ENCODE measurements around the gene AUH. TPM values are rescaled to one million over a fixed set of nuclear protein-coding genes. Genes with fewer than 3 reads are reported as not detected.

The AUH gene
- total RNA-seq, 1 donor: 19.6 TPM

- no peak overlapping the region for H3K4me3 ChIP-seq (ENCODE audit: low read depth, low read length)
- no peak for TF ChIP-seq CTCF (IDR thresholded peaks at IDR 0.05; ENCODE audit: insufficient read depth, low read length)
- DNase-seq (ENCODE audit: low read depth): no peak
Measured at GRCh38 chr9:91212596-91213243, 149.0 kb downstream of the AUH start.

DNA sequence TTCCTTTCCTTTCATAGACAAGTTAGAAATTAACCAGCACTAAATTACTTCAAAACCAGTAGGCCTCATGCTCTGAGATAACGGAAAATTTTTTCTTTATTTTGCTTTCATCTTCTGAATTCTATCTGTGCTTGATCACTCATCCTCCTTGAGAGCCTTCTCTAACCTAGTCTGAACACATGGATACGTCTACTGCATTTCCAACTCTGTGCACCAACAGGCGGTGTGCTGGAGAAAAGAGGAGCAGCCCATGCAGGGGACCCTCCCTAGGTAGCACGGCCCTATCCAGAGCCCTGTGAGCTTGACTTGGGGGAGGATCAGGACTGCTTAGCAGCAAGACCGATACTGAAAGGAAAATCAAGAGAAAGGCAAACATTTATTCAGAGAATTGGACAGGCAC, 149.8 kb downstream of the AUH start:
- DNase-seq (ENCODE audit: low read depth): no peak
- H3K4me3 ChIP-seq (ENCODE audit: low read depth, low read length): no peak overlapping the region
- TF ChIP-seq CTCF (IDR thresholded peaks at IDR 0.05; ENCODE audit: insufficient read depth, low read length): no peak

GRCh38 chr9:91211414-91211813, 150.3 kb downstream of the AUH start:
- H3K4me3 ChIP-seq (ENCODE audit: low read depth, low read length): no peak overlapping the region
- DNase-seq (ENCODE audit: low read depth): no peak
- no peak for TF ChIP-seq CTCF (IDR thresholded peaks at IDR 0.05; ENCODE audit: insufficient read depth, low read length)

DNA sequence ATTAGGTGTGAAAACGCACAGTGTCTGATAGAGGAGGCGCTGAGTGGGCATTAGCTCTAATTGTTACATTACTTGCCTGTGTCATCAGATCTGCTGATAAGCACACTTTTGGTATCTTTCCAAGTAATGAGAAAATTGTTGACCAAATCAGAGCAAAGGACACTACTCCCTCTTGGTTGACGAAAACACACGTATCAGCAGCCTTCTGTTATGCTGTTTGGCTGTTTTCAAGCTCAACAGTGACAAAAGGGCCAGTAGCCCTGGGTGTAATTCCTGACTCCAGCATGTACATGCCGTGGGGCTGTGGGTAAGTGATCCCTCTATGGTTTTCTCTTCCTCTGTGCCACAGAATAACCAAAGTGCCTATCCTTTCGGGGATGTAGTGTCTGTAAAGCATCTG, 151.4 kb downstream of the AUH start:
- no peak overlapping the region for H3K4me3 ChIP-seq (ENCODE audit: low read depth, low read length)
- no peak for TF ChIP-seq CTCF (IDR thresholded peaks at IDR 0.05; ENCODE audit: insufficient read depth, low read length)
- DNase-seq (ENCODE audit: low read depth): no peak

GRCh38 chr9:91208837-91209236, 152.9 kb downstream of the AUH start:
- no peak overlapping the region for H3K4me3 ChIP-seq (ENCODE audit: low read depth, low read length)

DNA sequence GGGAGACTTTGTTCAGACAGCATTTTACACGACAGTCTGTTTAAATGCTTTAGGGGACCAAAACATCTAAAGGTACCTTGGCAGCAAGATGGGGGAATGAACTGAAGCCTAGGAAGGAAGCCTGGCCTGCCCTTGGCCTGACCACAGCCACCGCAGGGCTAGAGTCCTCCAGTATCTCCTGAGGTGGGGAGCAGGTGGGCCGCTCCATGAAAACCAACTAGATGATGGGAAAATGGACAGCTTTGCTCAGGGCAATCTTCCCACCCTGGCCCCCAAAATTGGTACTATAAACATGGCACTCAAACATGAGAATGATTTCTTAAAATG, 153.3 kb downstream of the AUH start:
- no peak for DNase-seq (ENCODE audit: low read depth)
- no peak overlapping the region for H3K4me3 ChIP-seq (ENCODE audit: low read depth, low read length)
- TF ChIP-seq CTCF (IDR thresholded peaks at IDR 0.05; ENCODE audit: insufficient read depth, low read length): no peak

More at GRCh38 chr9:91208837-91209236, 152.9 kb downstream of the AUH start:
- no peak for TF ChIP-seq CTCF (IDR thresholded peaks at IDR 0.05; ENCODE audit: insufficient read depth, low read length)
- DNase-seq (ENCODE audit: low read depth): no peak
